IPS DF 4.7 (cell line): ENCODE measurements around the gene CEP97.

Experiments
- DNase-seq: peaks from one replicate; pipeline ENCODE4 v3.0.0-alpha.2; 2013; ENCODE audit warnings: low spot score; ENCODE audit errors: extremely low read depth

The CEP97 gene

GRCh38 chr3:101813817-101814440, 89.5 kb downstream of the CEP97 start:
- no peak for DNase-seq

- no peak for DNase-seq
Observed at GRCh38 chr3:101814835-101815234, 90.4 kb downstream of the CEP97 start.

GRCh38 chr3:101816215-101817149, 92.1 kb downstream of the CEP97 start:
- DNase-seq: no peak

GRCh38 chr3:101817992-101818391, 93.6 kb downstream of the CEP97 start:
- no peak for DNase-seq

GRCh38 chr3:101819649-101820206, 95.3 kb downstream of the CEP97 start:
- no peak for DNase-seq
